H1 (cell line): ENCODE results near the gene GJD4. TPM values are rescaled to one million over a fixed set of nuclear protein-coding genes. Genes with fewer than 3 reads are reported as not detected.

Experiments
- CTCF ChIA-PET: fragments of 300-600 bp; sonication (Branson Sonifier 250); formaldehyde crosslinking; loops from one replicate; lab custom pipeline; 2021; ENCODE audit not compliant: partially characterized antibody; lab: Charles Lee
- POLR2A ChIA-PET: fragments of 300-600 bp; sonication (Branson Sonifier 250); formaldehyde crosslinking; loops from one replicate; lab custom pipeline; 2021; ENCODE audit warnings: inconsistent platforms; ENCODE audit not compliant: partially characterized antibody; lab: Charles Lee
- DNase-seq, 2 experiments: peaks; one replicate each; pipeline versions ENCODE4 v3.0.0 to v3.0.0-alpha.2; 2010 to 2022; ENCODE audit warnings: low spot score in 2 of 2, low read depth in 1 of 2, mixed read lengths in 1 of 2
- FAIRE-seq: peaks from 2 replicates; lab custom pipeline; 2011; peaks lifted over from hg19 to GRCh38; lab: Jason Lieb, UNC
- H2AFZ ChIP-seq: 2 replicates; pipeline ENCODE4 v1.8.1; 2012; ENCODE audit warnings: low read length, inconsistent platforms
- H2AK5ac ChIP-seq: 2 replicates; pipeline ENCODE4 v1.6.1; 2013; ENCODE audit warnings: low read depth, low read length
- H2BK120ac ChIP-seq: replicated peaks from 2 replicates; pipeline ENCODE3; 2013; ENCODE audit warnings: low read depth, low read length, inconsistent platforms
- H2BK12ac ChIP-seq: 2 replicates; pipeline ENCODE4 v1.6.1; 2013; ENCODE audit warnings: low read depth, low read length
- H2BK15ac ChIP-seq: 2 replicates; pipeline ENCODE4 v1.6.1; 2013; ENCODE audit warnings: low read length
- H2BK20ac ChIP-seq: 2 replicates; pipeline ENCODE4 v1.6.1; 2013; ENCODE audit warnings: low read length
- H2BK5ac ChIP-seq: 2 replicates; pipeline ENCODE4 v1.6.1; 2013; ENCODE audit warnings: low read depth, low read length
- H3K14ac ChIP-seq: 2 replicates; pipeline ENCODE4 v1.6.1; 2013; ENCODE audit warnings: inconsistent platforms; ENCODE audit not compliant: insufficient read length
- H3K18ac ChIP-seq: 2 replicates; pipeline ENCODE4 v1.6.1; 2013; ENCODE audit warnings: low read length; ENCODE audit errors: extremely low read depth
- H3K23ac ChIP-seq: 2 replicates; pipeline ENCODE4 v1.6.1; 2013; ENCODE audit warnings: inconsistent platforms; ENCODE audit not compliant: insufficient read length
- H3K23me2 ChIP-seq: 2 replicates; pipeline ENCODE4 v1.6.1; 2013; ENCODE audit warnings: low read depth, low read length
- H3K27ac ChIP-seq: 2 replicates; pipeline ENCODE4 v1.6.1; 2011; ENCODE audit warnings: low read depth, low read length, inconsistent platforms
- H3K27me3 ChIP-seq, 4 experiments: replicated peaks in 1 of 4; 1 replicate in 1 of 4; 2 replicates in 3 of 4; pipeline versions ENCODE4 v1.6.1 to v1.8.1; 2011 to 2013; ENCODE audit warnings: low read length in 3 of 4, mild to moderate bottlenecking in 3 of 4, inconsistent platforms in 2 of 4, mixed read lengths in 2 of 4, moderate library complexity in 1 of 4; ENCODE audit not compliant: control insufficient read depth in 3 of 4, insufficient read depth in 3 of 4; ENCODE audit errors: extremely low read depth in 1 of 4
- H3K36me3 ChIP-seq, 4 experiments: 2 replicates each; pipeline versions ENCODE4 v1.6.1 to v1.8.1; 2011 to 2013; ENCODE audit warnings: mild to moderate bottlenecking in 4 of 4, low read length in 3 of 4, moderate library complexity in 2 of 4, control low read depth in 1 of 4, inconsistent platforms in 1 of 4; ENCODE audit not compliant: insufficient read depth in 4 of 4, control insufficient read depth in 2 of 4
- H3K4ac ChIP-seq: replicated peaks from 2 replicates; pipeline ENCODE3; 2013; ENCODE audit warnings: low read length, low read depth, mixed read lengths, inconsistent platforms; ENCODE audit not compliant: insufficient read length
- H3K4me1 ChIP-seq, 4 experiments: replicated peaks in 1 of 4; 1 replicate in 1 of 4; 2 replicates in 3 of 4; pipeline versions ENCODE4 v1.6.1 to v1.8.1; 2011 to 2013; ENCODE audit warnings: low read length in 3 of 4, inconsistent platforms in 2 of 4, mixed read lengths in 1 of 4; ENCODE audit not compliant: insufficient read depth in 4 of 4, control insufficient read depth in 3 of 4
- H3K4me2 ChIP-seq, 2 experiments: 2 replicates each; pipeline versions ENCODE4 v1.6.1 to v1.8.1; 2011 to 2013; ENCODE audit warnings: low read depth in 2 of 2, low read length in 2 of 2, control low read depth in 1 of 2, inconsistent platforms in 1 of 2, mild to moderate bottlenecking in 1 of 2; ENCODE audit not compliant: insufficient read depth in 1 of 2
- H3K4me3 ChIP-seq, 4 experiments: fragments of 200-600, 300-600 bp in 1 of 4; sonication (generic), shearing (Covaris generic), sonication (Bioruptor Twin) in 1 of 4; 2 replicates each; pipeline versions ENCODE4 v1.5.1 to v1.8.1; 2011 to 2016; ENCODE audit warnings: low read length in 4 of 4, low read depth in 3 of 4, control low read depth in 2 of 4, inconsistent platforms in 2 of 4, mild to moderate bottlenecking in 2 of 4, mixed read lengths in 1 of 4, moderate library complexity in 1 of 4; ENCODE audit not compliant: insufficient read depth in 2 of 4; ENCODE audit errors: extremely low read depth in 1 of 4
- H3K56ac ChIP-seq: replicated peaks from 2 replicates; pipeline ENCODE3; 2013; ENCODE audit warnings: low read depth, mild to moderate bottlenecking, mixed read lengths, low read length, inconsistent platforms; ENCODE audit not compliant: insufficient read length
- H3K79me1 ChIP-seq: 2 replicates; pipeline ENCODE4 v1.6.1; 2013; ENCODE audit warnings: low read depth, low read length, control low read depth
- H3K79me2 ChIP-seq, 2 experiments: 2 replicates each; pipeline versions ENCODE4 v1.6.1 to v1.8.1; 2012 to 2013; ENCODE audit warnings: low read length in 2 of 2, mild to moderate bottlenecking in 2 of 2, inconsistent platforms in 1 of 2; ENCODE audit not compliant: insufficient read depth in 2 of 2, control insufficient read depth in 1 of 2
- H3K9ac ChIP-seq, 4 experiments: replicated peaks in 1 of 4; 1 replicate in 1 of 4; 2 replicates in 3 of 4; pipeline versions ENCODE4 v1.6.1 to v1.8.1; 2011 to 2013; ENCODE audit warnings: low read depth in 3 of 4, low read length in 3 of 4, control low read depth in 2 of 4, mild to moderate bottlenecking in 2 of 4, moderate library complexity in 2 of 4, inconsistent platforms in 1 of 4; ENCODE audit errors: extremely low read depth in 1 of 4
- H3K9me3 ChIP-seq, 2 experiments: 2 replicates each; pipeline versions ENCODE4 v1.6.1 to v1.8.1; 2012 to 2013; ENCODE audit warnings: mild to moderate bottlenecking in 2 of 2, moderate library complexity in 2 of 2, control low read depth in 1 of 2, inconsistent platforms in 1 of 2, low read depth in 1 of 2, low read length in 1 of 2, mixed read lengths in 1 of 2; ENCODE audit not compliant: insufficient read depth in 2 of 2
- H4K20me1 ChIP-seq, 2 experiments: replicated peaks in 1 of 2; 2 replicates each; pipeline versions ENCODE3 to v1.8.1; 2011 to 2013; ENCODE audit warnings: inconsistent platforms in 2 of 2, low read length in 2 of 2, mild to moderate bottlenecking in 1 of 2; ENCODE audit not compliant: insufficient read depth in 2 of 2, control insufficient read depth in 1 of 2
- H4K5ac ChIP-seq: 2 replicates; pipeline ENCODE4 v1.6.1; 2013; ENCODE audit warnings: low read length, low read depth, mixed read lengths, inconsistent platforms; ENCODE audit not compliant: insufficient read length
- H4K8ac ChIP-seq: 2 replicates; pipeline ENCODE4 v1.8.0; 2013; ENCODE audit warnings: mild to moderate bottlenecking, moderate library complexity, low read length, inconsistent platforms; ENCODE audit not compliant: insufficient read depth; ENCODE audit errors: extremely low read depth
- H4K91ac ChIP-seq: replicated peaks from 2 replicates; pipeline ENCODE3; 2013; ENCODE audit warnings: low read length, mixed read lengths, inconsistent platforms; ENCODE audit not compliant: insufficient read length
- E2F6 ChIP-seq: IDR thresholded peaks from 2 replicates; pipeline ENCODE4 v1.6.1; 2012; ENCODE audit warnings: inconsistent platforms
- EZH2 ChIP-seq: fragments of 200-600 bp; sonication (generic); IDR thresholded peaks from 2 replicates; pipeline ENCODE4 v1.7.1; 2012; ENCODE audit warnings: low read depth, mild to moderate bottlenecking, moderate library complexity, low read length, inconsistent platforms; ENCODE audit not compliant: severe bottlenecking
- FOSL1 ChIP-seq: IDR thresholded peaks from 2 replicates; pipeline ENCODE4 v1.6.1; 2011; ENCODE audit warnings: mild to moderate bottlenecking, low read depth, low read length, moderate library complexity; ENCODE audit not compliant: insufficient read depth
- RNF2 ChIP-seq: fragments of 200-900, 300-1000 bp; sonication (generic); IDR thresholded peaks from 2 replicates; pipeline ENCODE4 v1.7.1; 2016; ENCODE audit warnings: borderline replicate concordance, low read depth, mild to moderate bottlenecking, antibody characterized with exemption, low read length; ENCODE audit not compliant: poor library complexity, severe bottlenecking; ENCODE audit errors: missing control alignments
- RXRA ChIP-seq: IDR thresholded peaks from 2 replicates; pipeline ENCODE4 v1.6.1; 2011; ENCODE audit warnings: low read depth, mild to moderate bottlenecking, low read length, moderate library complexity; ENCODE audit not compliant: insufficient read depth
- SP4 ChIP-seq: IDR thresholded peaks from 2 replicates; pipeline ENCODE4 v1.6.1; 2012; ENCODE audit warnings: low read length, inconsistent platforms
- TAF1 ChIP-seq: IDR thresholded peaks from 2 replicates; pipeline ENCODE4 v1.6.1; 2011; ENCODE audit warnings: mild to moderate bottlenecking, low read depth, low read length
- TBP ChIP-seq: IDR thresholded peaks from 2 replicates; pipeline ENCODE4 v1.6.1; 2011; ENCODE audit warnings: low read depth, low read length, improper control_type of control experiment
- YY1 ChIP-seq: IDR thresholded peaks from 2 replicates; pipeline ENCODE4 v1.6.1; 2011; ENCODE audit warnings: low read depth, mild to moderate bottlenecking, low read length
- WGBS, 2 experiments: shearing (Covaris generic) in 1 of 2; methylation state at CpG; one replicate each; pipeline versions ENCODE4 v1.1.6 to v1.1.7; 2013 to 2015; ENCODE audit warnings: low lambda C conversion rate in 2 of 2, mixed read lengths in 2 of 2, inconsistent platforms in 1 of 2, low coverage in 1 of 2, missing lambda C conversion rate in 1 of 2; ENCODE audit not compliant: insufficient replicate concordance in 2 of 2, insufficient coverage in 1 of 2, insufficient read length in 1 of 2; ENCODE audit errors: extremely low coverage in 1 of 2, missing lambda C conversion rate in 1 of 2; 5-methylcytosine and 5-hydroxymethylcytosine counted together
- polyA plus RNA-seq, 7 experiments: library from polyadenylated mRNA; depleted of rRNA in 3 of 7; stranded (reverse) in 5 of 7; unstranded in 2 of 7; fragments of >200 nt in 5 of 7; fragments of 200-250 nt in 2 of 7; gene quantifications; 1 replicate in 5 of 7; 2 replicates in 1 of 7; 4 replicates in 1 of 7; pipeline versions ENCODE4 v1.2.1 to v1.2.3, GENCODE V29; 2011 to 2013; ENCODE audit warnings: missing spikeins in 2 of 7, mixed read lengths in 2 of 7
- total RNA-seq: library from RNA; stranded (reverse); fragmentation: NEBNext Ultra II Directional; extraction: Animal tissue kit (Norgen Biotek cat#: 25700); gene quantifications from 2 replicates; pipeline ENCODE4 v1.2.1, GENCODE V29; 2021

The GJD4 gene
- total and polyA plus RNA-seq, 2 of the 8 experiments (the other 6 are each of a cell fraction or from before 2014, with no cell fraction given): not detected

- no peak overlapping the region for H2BK20ac ChIP-seq
- WGBS, 2 experiments: 88% methylated on average over 5 of the region's 6 CpGs; no CpG with 5 or more reads in 1 of the 2 experiments
- CTCF ChIA-PET: interaction anchor here (0.6 to 2.1 kb wide), 8 partner anchors 8 to 547 kb away, joined by 3 to 4 read pairs (median 3); no protein-coding TSS in a partner anchor
Observed at GRCh38 chr10:35555962-35556930, 48.9 kb upstream of the GJD4 start.

More at GRCh38 chr10:35555962-35556930, 48.9 kb upstream of the GJD4 start:
- Histone ChIP-seq H2BK5ac (no peak overlapping the region), H3K23ac (no peak overlapping the region), H4K8ac (no peak overlapping the region), H4K5ac (no peak overlapping the region), H3K36me3 (no peaks in the 10 kb centered on the region; a peak in 1 of 8 replicates), H3K23me2 (no peaks in the 10 kb centered on the region), H3K27ac (0 out of 2 replicates have a peak overlapping the region, but pooled peaks have one; percentile 24), H3K27me3 (no peaks in the 10 kb centered on the region), H3K9me3 (no peaks in the 10 kb centered on the region), H3K79me1 (no peaks in the 10 kb centered on the region), H2BK12ac (no peak overlapping the region), H4K91ac (no peak overlapping the region), H3K4ac (no peak overlapping the region), H3K4me1 (no peaks in the 10 kb centered on the region; a peak in 1 of 7 replicates), H2AFZ (no peak overlapping the region), H3K79me2 (no peaks in the 10 kb centered on the region), H3K4me2 (no peak overlapping the region), H2BK15ac (no peak overlapping the region), H3K56ac (no peak overlapping the region), H3K18ac (no peak overlapping the region), H3K14ac (no peak overlapping the region), H3K9ac (no peak overlapping the region), H2AK5ac (no peak overlapping the region), H4K20me1 (no peaks in the 10 kb centered on the region), H2BK120ac (no peak overlapping the region), H3K4me3 (no peak overlapping the region)
- TF ChIP-seq RXRA: no peak
- no peak for TF ChIP-seq E2F6
- no peak for TF ChIP-seq SP4
- no peak for TF ChIP-seq YY1
- no peak for TF ChIP-seq FOSL1
- no peak for TF ChIP-seq TAF1
- no peak for TF ChIP-seq TBP
- TF ChIP-seq RNF2: no peak
- no peak for TF ChIP-seq EZH2
- POLR2A ChIA-PET: no interaction called here
- no peak for DNase-seq
- FAIRE-seq: no peak
